ENCODE measurements around the gene OR6K3. TPM values are rescaled to one million over a fixed set of nuclear protein-coding genes. Genes with fewer than 3 reads are reported as not detected.
"Not testable (repeated sequence)": the region's sequence is repeated elsewhere in the genome, so short reads cannot be mapped to it uniquely, and the experiment has no call there.

OR6K3 gene
- total RNA-seq, 2 experiments from 2014 or later: not detected

DNA sequence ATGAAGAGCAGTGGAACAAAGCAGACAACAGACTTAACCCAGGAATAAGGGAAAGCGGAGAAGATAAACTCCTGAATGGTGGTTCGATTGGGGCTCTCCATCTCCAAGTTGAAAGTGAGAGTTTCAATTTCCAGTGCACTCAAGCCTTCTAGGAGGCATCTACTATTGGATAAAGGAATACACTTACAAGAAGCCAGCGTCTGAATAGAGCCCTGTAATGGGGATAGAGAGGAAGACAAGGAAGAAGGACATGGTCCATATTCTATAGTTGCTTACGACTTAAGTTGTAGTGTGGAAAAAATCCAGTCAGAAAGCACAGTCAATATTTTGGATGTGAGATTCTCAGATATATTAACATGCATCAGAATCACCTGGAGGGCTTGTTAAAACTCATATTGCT lies 20.0 kb downstream of the OR6K3 start, which contains the start of gene OR6K2:
OR6K2 (minus strand) TSS at position 101 of the 400 bp plus-strand sequence; CDS start at position 101, 0 bp downstream.
- Mint-ChIP-seq H3K27me3 (peaks cover 3% of the 10 kb centered on the region), H3K27ac (no peak within 1 kb of the TSS), H3K36me3 (ENCODE audit: low read depth) (no peaks in the 10 kb centered on the region), H3K9me3 (no peaks in the 10 kb centered on the region), H3K4me1 (ENCODE audit: low read depth) (no peaks in the 10 kb centered on the region), H3K4me3 (no peak within 1 kb of the TSS)
- DNase-seq (no peak), ATAC-seq (no peak)
- CTCF ChIA-PET: no interaction called here
- TF ChIP-seq, protein P1, sequence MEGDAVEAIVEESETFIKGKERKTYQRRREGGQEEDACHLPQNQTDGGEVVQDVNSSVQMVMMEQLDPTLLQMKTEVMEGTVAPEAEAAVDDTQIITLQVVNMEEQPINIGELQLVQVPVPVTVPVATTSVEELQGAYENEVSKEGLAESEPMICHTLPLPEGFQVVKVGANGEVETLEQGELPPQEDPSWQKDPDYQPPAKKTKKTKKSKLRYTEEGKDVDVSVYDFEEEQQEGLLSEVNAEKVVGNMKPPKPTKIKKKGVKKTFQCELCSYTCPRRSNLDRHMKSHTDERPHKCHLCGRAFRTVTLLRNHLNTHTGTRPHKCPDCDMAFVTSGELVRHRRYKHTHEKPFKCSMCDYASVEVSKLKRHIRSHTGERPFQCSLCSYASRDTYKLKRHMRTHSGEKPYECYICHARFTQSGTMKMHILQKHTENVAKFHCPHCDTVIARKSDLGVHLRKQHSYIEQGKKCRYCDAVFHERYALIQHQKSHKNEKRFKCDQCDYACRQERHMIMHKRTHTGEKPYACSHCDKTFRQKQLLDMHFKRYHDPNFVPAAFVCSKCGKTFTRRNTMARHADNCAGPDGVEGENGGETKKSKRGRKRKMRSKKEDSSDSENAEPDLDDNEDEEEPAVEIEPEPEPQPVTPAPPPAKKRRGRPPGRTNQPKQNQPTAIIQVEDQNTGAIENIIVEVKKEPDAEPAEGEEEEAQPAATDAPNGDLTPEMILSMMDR (IDR thresholded peaks at IDR 0.05): no peak
- intact Hi-C loops (cut with micrococcal nuclease): no loop called here
- POLR2A ChIA-PET: no interaction called here

- Mint-ChIP-seq H3K4me3 (no peak overlapping the region), H3K9me3 (no peaks in the 10 kb centered on the region), H3K4me1 (ENCODE audit: low read depth) (no peaks in the 10 kb centered on the region), H3K27ac (no peak overlapping the region), H3K27me3 (peaks cover 2% of the 10 kb centered on the region), H3K36me3 (ENCODE audit: low read depth) (no peaks in the 10 kb centered on the region)
- POLR2A ChIA-PET: no interaction called here
- TF ChIP-seq, protein P1 (IDR thresholded peaks at IDR 0.05): no peak
- no peak for DNase-seq
- CTCF ChIA-PET: no interaction called here
- intact Hi-C loops (cut with micrococcal nuclease): no loop called here
- ATAC-seq: no peak
Measured at GRCh38 chr1:158694596-158694995, 25.9 kb downstream of the OR6K3 start.

- no peak overlapping the region for H3K27ac Mint-ChIP-seq
- ATAC-seq: no peak
- H3K27me3 Mint-ChIP-seq: peaks cover 4% of the 10 kb centered on the region
- no peak for DNase-seq
- no peaks in the 10 kb centered on the region for H3K36me3 Mint-ChIP-seq (ENCODE audit: low read depth)
- ChIA-PET POLR2A (no interaction called here), CTCF (no interaction called here)
- H3K9me3 Mint-ChIP-seq: no peaks in the 10 kb centered on the region
- TF ChIP-seq, protein P1 (IDR thresholded peaks at IDR 0.05): no peak
- intact Hi-C loops (cut with micrococcal nuclease): no loop called here
- H3K4me1 Mint-ChIP-seq (ENCODE audit: low read depth): no peaks in the 10 kb centered on the region
- no peak overlapping the region for H3K4me3 Mint-ChIP-seq
Measured at GRCh38 chr1:158692356-158692755, 28.2 kb downstream of the OR6K3 start.

GRCh38 chr1:158691907-158692306 lies 28.6 kb downstream of the OR6K3 start:
- intact Hi-C loops (cut with micrococcal nuclease): no loop called here
- H3K4me3 Mint-ChIP-seq: no peak overlapping the region
- H3K27ac Mint-ChIP-seq: no peak overlapping the region
- H3K27me3 Mint-ChIP-seq: peaks cover 4% of the 10 kb centered on the region
- DNase-seq: no peak
- no peak for ATAC-seq
- TF ChIP-seq, protein P1 (IDR thresholded peaks at IDR 0.05): no peak
- no peaks in the 10 kb centered on the region for H3K9me3 Mint-ChIP-seq
- H3K36me3 Mint-ChIP-seq (ENCODE audit: low read depth): no peaks in the 10 kb centered on the region
- H3K4me1 Mint-ChIP-seq (ENCODE audit: low read depth): no peaks in the 10 kb centered on the region
- CTCF ChIA-PET: no interaction called here
- POLR2A ChIA-PET: no interaction called here

- H3K4me1 Mint-ChIP-seq (ENCODE audit: low read depth); H3K27ac Mint-ChIP-seq; H3K36me3 Mint-ChIP-seq (ENCODE audit: low read depth); intact Hi-C loops (cut with micrococcal nuclease); POLR2A ChIA-PET; H3K27me3 Mint-ChIP-seq; DNase-seq; H3K4me3 Mint-ChIP-seq; ATAC-seq; CTCF ChIA-PET; H3K9me3 Mint-ChIP-seq: not testable (repeated sequence)
Measured at GRCh38 chr1:158691149-158691548, 29.4 kb downstream of the OR6K3 start.

DNA sequence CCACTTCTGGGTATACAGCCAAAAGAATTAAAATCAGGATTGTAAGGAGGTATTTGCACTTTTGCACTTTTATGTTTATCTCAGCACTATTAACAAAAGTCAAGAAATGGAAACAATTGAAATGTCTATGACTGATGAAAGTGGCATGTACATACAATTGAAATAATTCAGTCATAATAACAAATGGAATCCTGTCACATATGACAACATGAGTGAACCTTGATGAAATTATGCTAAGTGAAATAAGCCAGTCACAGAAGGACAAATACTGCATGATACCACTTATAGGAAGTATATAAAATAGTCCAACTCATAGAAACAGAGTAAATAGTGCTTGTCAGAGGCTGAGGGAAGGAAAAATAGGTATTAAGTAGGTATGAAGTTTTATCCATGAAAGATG lies 30.6 kb downstream of the OR6K3 start:
- ATAC-seq: no peak
- intact Hi-C loops (cut with micrococcal nuclease): no loop called here
- H3K27me3 Mint-ChIP-seq: peaks cover 9% of the 10 kb centered on the region
- ChIA-PET CTCF (no interaction called here), POLR2A (no interaction called here)
- no peaks in the 10 kb centered on the region for H3K9me3 Mint-ChIP-seq
- no peak overlapping the region for H3K27ac Mint-ChIP-seq
- no peak for DNase-seq
- H3K4me1 Mint-ChIP-seq (ENCODE audit: low read depth): no peaks in the 10 kb centered on the region
- TF ChIP-seq, protein P1 (IDR thresholded peaks at IDR 0.05): no peak
- no peaks in the 10 kb centered on the region for H3K36me3 Mint-ChIP-seq (ENCODE audit: low read depth)
- no peak overlapping the region for H3K4me3 Mint-ChIP-seq
